ENCODE data around the gene GPR35. TPM values are rescaled to one million over a fixed set of nuclear protein-coding genes. Genes with fewer than 3 reads are reported as not detected.

Gene GPR35
- total RNA-seq, 1 experiment from 2014 or later, result 4.2 TPM

- Histone ChIP-seq H3K27me3 (ENCODE audit: insufficient read depth, low read length) (no peaks in the 10 kb centered on the region), H3K9me2 (ENCODE audit: insufficient read depth) (no peaks in the 10 kb centered on the region), H3K36me3 (ENCODE audit: control insufficient read depth in 1 of 2, insufficient read depth in 2 of 2, low read length in 2 of 2) (no peaks in the 10 kb centered on the region), H3K9me3 (ENCODE audit: control insufficient read depth in 1 of 2, insufficient read depth in 1 of 2, low read depth in 1 of 2, low read length in 2 of 2) (no peaks in the 10 kb centered on the region), H3K27ac (ENCODE audit: low read depth, low read length) (no peak overlapping the region), H3K4me3 (replicated peaks in 1 of 2; ENCODE audit: low read depth in 1 of 2, low read length in 2 of 2) (no peak overlapping the region), H3K4me2 (ENCODE audit: low read length) (no peak overlapping the region), H3K4me1 (ENCODE audit: control insufficient read depth in 1 of 2, insufficient read depth in 2 of 2, low read length in 2 of 2) (peaks cover 8 to 25% of the 10 kb centered on the region in 2 experiments; a peak in 3 of 4 replicates), H2AFZ (ENCODE audit: low read depth, low read length, poor library complexity, severe bottlenecking) (no peak overlapping the region), H3K9ac (ENCODE audit: low read length) (no peak overlapping the region), H3K79me2 (ENCODE audit: insufficient read depth, low read length) (no peaks in the 10 kb centered on the region), H4K20me1 (ENCODE audit: insufficient read depth) (no peaks in the 10 kb centered on the region)
- ChIA-PET POLR2A (no interaction called here), RAD21 (ENCODE audit: low non-redundant PET in 1 of 2, low total read pairs in 2 of 2, uncharacterized antibody in 2 of 2, unreplicated experiment in 2 of 2) (no interaction called here), CTCF (interaction anchor here (1.2 to 1.5 kb wide), 2 partner anchors 10 to 237 kb away, joined by 4 read pairs; no protein-coding TSS in a partner anchor)
- BruUV-seq (replicated peaks), result no TSS peak
- ATAC-seq (no peak), DNase-seq (ENCODE audit: low read depth, low spot score) (no peak)
- intact Hi-C loops (cut with micrococcal nuclease), result no loop called here
- TF ChIP-seq CEBPB (IDR thresholded peaks at IDR 0.05; ENCODE audit: low read depth) (no peak), CBX3 (IDR thresholded peaks at IDR 0.05; ENCODE audit: low read depth) (no peak), JUND (IDR thresholded peaks at IDR 0.05) (no peak), POLR2AphosphoS5 (IDR thresholded peaks at IDR 0.05; ENCODE audit: low read depth, low read length) (no peak), SRF (IDR thresholded peaks at IDR 0.05; ENCODE audit: low read depth) (no peak), ATF3 (IDR thresholded peaks at IDR 0.05) (no peak), ZFX (IDR thresholded peaks at IDR 0.05) (no peak), RAD21 (IDR thresholded peaks at IDR 0.05; ENCODE audit: low read depth) (no peak), ZNF274 (IDR thresholded peaks at IDR 0.05; ENCODE audit: low read depth, low read length) (no peak), TCF7L2 (IDR thresholded peaks at IDR 0.05; ENCODE audit: borderline replicate concordance, extremely low read depth, insufficient read depth, insufficient read length) (no peak), SIN3A (IDR thresholded peaks at IDR 0.05; ENCODE audit: low read depth) (no peak), ELF1 (IDR thresholded peaks at IDR 0.05; ENCODE audit: borderline replicate concordance, low read depth) (no peak), FOSL1 (IDR thresholded peaks at IDR 0.05; ENCODE audit: low read depth) (no peak), EGR1 (IDR thresholded peaks at IDR 0.05; ENCODE audit: low read depth) (no peak), ZBTB33 (IDR thresholded peaks at IDR 0.05; ENCODE audit: extremely low read depth, insufficient replicate concordance, low read length) (no peak), MAX (IDR thresholded peaks at IDR 0.05) (no peak), POLR2A (IDR thresholded peaks at IDR 0.05; ENCODE audit: borderline replicate concordance, extremely low read depth, insufficient read depth, insufficient read length) (no peak), EZH2phosphoT487 (IDR thresholded peaks at IDR 0.05; ENCODE audit: borderline replicate concordance) (no peak), CTCF (IDR thresholded peaks at IDR 0.05 in 2 of 3, conservative IDR thresholded peaks at IDR 0.05 in 1 of 3; ENCODE audit: borderline replicate concordance in 1 of 3, insufficient read depth in 1 of 3, low read depth in 2 of 3, low read length in 2 of 3) (no peak), REST (IDR thresholded peaks at IDR 0.05; ENCODE audit: low read depth) (no peak)
Observed at GRCh38 chr2:240603081-240603835, 22.0 kb upstream of the GPR35 start.

Measured in HCT116 (cell line).